Endothelial cell of umbilical vein (primary cell): Measurements from ENCODE around the gene JARID2.

Experiments used
- CTCF ChIP-seq, 2 donors: IDR thresholded peaks; 1 replicate in 1 of 2; 2 replicates in 1 of 2; pipeline ENCODE4 v1.5.1; 2011; ENCODE audit warnings: low read length in 2 of 2, mild to moderate bottlenecking in 2 of 2, moderate library complexity in 2 of 2, control low read depth in 1 of 2, inconsistent platforms in 1 of 2, low read depth in 1 of 2; ENCODE audit not compliant: insufficient read depth in 1 of 2; ENCODE audit errors: extremely low read depth in 1 of 2
- EZH2 ChIP-seq: IDR thresholded peaks from 2 replicates; pipeline ENCODE4 v1.6.1; 2012; ENCODE audit warnings: borderline replicate concordance, low read depth, mild to moderate bottlenecking, moderate library complexity, low read length, inconsistent platforms; ENCODE audit not compliant: severe bottlenecking
- FOS ChIP-seq: IDR thresholded peaks from 2 replicates; pipeline ENCODE4 v1.6.1; 2011; ENCODE audit warnings: mild to moderate bottlenecking, low read length, moderate library complexity, borderline replicate concordance; ENCODE audit not compliant: insufficient read depth
- JUN ChIP-seq: IDR thresholded peaks from 2 replicates; pipeline ENCODE4 v1.6.1; 2011; ENCODE audit warnings: borderline replicate concordance, low read depth; ENCODE audit not compliant: insufficient read length, insufficient read depth
- MAX ChIP-seq: IDR thresholded peaks from 2 replicates; pipeline ENCODE4 v1.6.1; 2011; ENCODE audit not compliant: insufficient read depth, insufficient read length
- MYC ChIP-seq: IDR thresholded peaks from one replicate; pipeline ENCODE4 v1.6.1; 2011; ENCODE audit warnings: mild to moderate bottlenecking, low read depth, low read length
- POLR2A ChIP-seq: IDR thresholded peaks from 2 replicates; pipeline ENCODE4 v1.6.1; 2012; ENCODE audit warnings: low read depth, mild to moderate bottlenecking, control low read depth, low read length
- POLR2AphosphoS5 ChIP-seq: IDR thresholded peaks from 2 replicates; pipeline ENCODE4 v1.6.1; 2012; ENCODE audit warnings: low read depth, mild to moderate bottlenecking, control low read depth, low read length, moderate library complexity; ENCODE audit not compliant: insufficient read depth

DNA sequence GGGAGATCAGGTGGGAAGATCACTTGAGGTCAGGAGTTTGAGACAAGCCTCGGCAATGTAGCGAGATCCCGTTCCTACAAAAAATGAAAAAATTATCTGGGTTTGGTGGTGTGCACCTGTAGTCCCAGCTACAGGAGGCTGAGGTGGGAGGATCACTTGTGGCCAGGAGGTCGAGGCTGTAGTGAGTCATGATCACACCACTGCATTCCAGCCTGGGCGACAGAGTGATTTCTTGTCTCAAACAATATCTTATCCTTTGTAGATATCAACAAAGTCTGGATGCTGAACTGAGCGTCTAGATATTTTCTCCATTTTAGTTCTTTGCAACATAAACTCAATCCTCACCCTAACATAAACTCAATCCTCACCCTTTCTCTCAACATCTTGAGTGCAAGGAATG lies 219.3 kb downstream of the JARID2 start:
- TF ChIP-seq CTCF (IDR thresholded peaks at IDR 0.05; ENCODE audit: extremely low read depth in 1 of 2, insufficient read depth in 1 of 2, low read depth in 1 of 2, low read length in 2 of 2) = no peak
- no peak for TF ChIP-seq JUN
- TF ChIP-seq MYC = no peak
- no peak for TF ChIP-seq POLR2AphosphoS5
- no peak for TF ChIP-seq EZH2
- TF ChIP-seq POLR2A = no peak
- TF ChIP-seq MAX = no peak
- TF ChIP-seq FOS = no peak
